SH-SY5Y (cell line): Measurements from ENCODE around the gene PANX2.

Experiments used
- GATA2 ChIP-seq: IDR thresholded peaks from 2 replicates; pipeline ENCODE4 v1.6.1; 2011; ENCODE audit warnings: mild to moderate bottlenecking, low read depth, low read length
- GATA3 ChIP-seq: IDR thresholded peaks from 2 replicates; pipeline ENCODE4 v1.6.1; 2011; ENCODE audit warnings: low read depth, mild to moderate bottlenecking, low read length, moderate library complexity

The PANX2 gene

GRCh38 chr22:50204571-50204970, 34.0 kb downstream of the PANX2 start:
- no peak for TF ChIP-seq GATA2
- TF ChIP-seq GATA3: no peak

- TF ChIP-seq GATA3: no peak
- TF ChIP-seq GATA2: no peak
Observed at GRCh38 chr22:50205781-50206569, 35.4 kb downstream of the PANX2 start.

GRCh38 chr22:50206599-50206998, 36.1 kb downstream of the PANX2 start:
- TF ChIP-seq GATA3 (no peak), GATA2 (no peak)

- TF ChIP-seq GATA3 (no peak), GATA2 (no peak)
Observed at GRCh38 chr22:50207383-50208140, 37.0 kb downstream of the PANX2 start.

- no peak for TF ChIP-seq GATA3
- TF ChIP-seq GATA2: no peak
Observed at GRCh38 chr22:50208430-50208938, 38.0 kb downstream of the PANX2 start.

- TF ChIP-seq GATA3 (no peak), GATA2 (no peak)
Observed at GRCh38 chr22:50208939-50209892, 38.7 kb downstream of the PANX2 start.

GRCh38 chr22:50209893-50210292, 39.4 kb downstream of the PANX2 start:
- TF ChIP-seq GATA2 (no peak), GATA3 (no peak)

GRCh38 chr22:50210378-50211139, 40.0 kb downstream of the PANX2 start:
- TF ChIP-seq GATA2: no peak
- no peak for TF ChIP-seq GATA3

GRCh38 chr22:50211147-50211546, 40.6 kb downstream of the PANX2 start:
- TF ChIP-seq GATA2: no peak
- TF ChIP-seq GATA3: no peak

- TF ChIP-seq GATA2: no peak
- no peak for TF ChIP-seq GATA3
Observed at GRCh38 chr22:50213263-50213662, 42.7 kb downstream of the PANX2 start.

GRCh38 chr22:50215297-50216054, 44.9 kb downstream of the PANX2 start:
- TF ChIP-seq GATA2 (no peak), GATA3 (no peak)

GRCh38 chr22:50216055-50216683, 45.6 kb downstream of the PANX2 start:
- TF ChIP-seq GATA3 (no peak), GATA2 (no peak)
